GM23248 (cell line): ENCODE data around the gene CORO2B. TPM values are rescaled to one million over a fixed set of nuclear protein-coding genes. Genes with fewer than 3 reads are reported as not detected.

Experiments
- DNase-seq: peaks from one replicate; pipeline ENCODE4 v3.0.0-alpha.2; 2015
- H2AFZ ChIP-seq: fragments of 200-600 bp; sonication (generic); 2 replicates; pipeline ENCODE4 v1.6.1; 2016; ENCODE audit warnings: antibody characterized with exemption
- H3F3A ChIP-seq: fragments of 200-600 bp; sonication (generic); 2 replicates; pipeline ENCODE4 v1.6.1; 2016; ENCODE audit warnings: mild to moderate bottlenecking, antibody characterized with exemption, mixed run types; ENCODE audit not compliant: insufficient read depth
- H3K27ac ChIP-seq: fragments of 200-600 bp; sonication (generic); 2 replicates; pipeline ENCODE4 v1.5.1; 2016; ENCODE audit warnings: mild to moderate bottlenecking
- H3K27me3 ChIP-seq: fragments of 200-600 bp; sonication (generic); replicated peaks from 2 replicates; pipeline ENCODE4 v1.6.1; 2016; ENCODE audit warnings: mild to moderate bottlenecking; ENCODE audit not compliant: insufficient read depth
- H3K36me3 ChIP-seq: fragments of 200-600 bp; sonication (generic); 2 replicates; pipeline ENCODE4 v1.6.1; 2016; ENCODE audit warnings: low read depth, mild to moderate bottlenecking
- H3K4me1 ChIP-seq: fragments of 200-600 bp; sonication (generic); 2 replicates; pipeline ENCODE4 v1.6.1; 2016; ENCODE audit warnings: mild to moderate bottlenecking; ENCODE audit not compliant: insufficient read depth
- H3K4me2 ChIP-seq: fragments of 200-600 bp; sonication (generic); one replicate; pipeline ENCODE4 v1.6.1; 2016; ENCODE audit warnings: mild to moderate bottlenecking; ENCODE audit not compliant: unreplicated experiment
- H3K4me3 ChIP-seq: fragments of 200-600 bp; sonication (generic); 2 replicates; pipeline ENCODE4 v1.5.1; 2016; ENCODE audit warnings: mild to moderate bottlenecking
- H3K79me2 ChIP-seq: fragments of 200-600 bp; sonication (generic); 2 replicates; pipeline ENCODE4 v1.6.1; 2016; ENCODE audit warnings: mild to moderate bottlenecking; ENCODE audit not compliant: insufficient read depth
- H3K9ac ChIP-seq: fragments of 200-600 bp; sonication (generic); 2 replicates; pipeline ENCODE4 v1.6.1; 2016; ENCODE audit warnings: mild to moderate bottlenecking
- H3K9me2 ChIP-seq: fragments of 200-600 bp; sonication (generic); 2 replicates; pipeline ENCODE4 v1.6.1; 2016; ENCODE audit warnings: mixed run types, mild to moderate bottlenecking, moderate library complexity; ENCODE audit not compliant: insufficient read depth
- H3K9me3 ChIP-seq: fragments of 200-600 bp; sonication (generic); one replicate; pipeline ENCODE4 v1.6.1; 2017; ENCODE audit warnings: low read depth
- H4K20me1 ChIP-seq: fragments of 200-600 bp; sonication (generic); 2 replicates; pipeline ENCODE4 v1.6.0; 2016; ENCODE audit not compliant: insufficient read depth
- EZH2 ChIP-seq: fragments of 200-600 bp; sonication (generic); IDR thresholded peaks from 2 replicates; pipeline ENCODE4 v1.6.1; 2018; ENCODE audit warnings: antibody characterized with exemption, mild to moderate bottlenecking; ENCODE audit not compliant: insufficient read depth, poor library complexity, severe bottlenecking
- EZH2phosphoT487 ChIP-seq: fragments of 200-600 bp; sonication (generic); IDR thresholded peaks from 2 replicates; pipeline ENCODE4 v1.6.1; 2018; ENCODE audit warnings: antibody characterized with exemption, moderate library complexity, mild to moderate bottlenecking, low read depth; ENCODE audit not compliant: insufficient read depth
- WGBS, 2 experiments: methylation state at CpG; one replicate each; pipeline ENCODE4 v1.1.6; 2015 to 2017; ENCODE audit warnings: low lambda C conversion rate in 2 of 2, low coverage in 1 of 2; ENCODE audit errors: missing lambda C conversion rate in 2 of 2; 5-methylcytosine and 5-hydroxymethylcytosine counted together
- in situ Hi-C: fragments of 300-500 bp; cut with MboI; formaldehyde crosslinking; loops from 2 replicates; pipeline ENCODE4 v1.15.0; 2020
- polyA plus RNA-seq: library from polyadenylated mRNA; unstranded; fragments of >200 nt; fragmentation: Nextera tagmentation; extraction: Ambion mirVana; gene quantifications from 2 replicates; pipeline ENCODE4 v1.2.1, GENCODE V29; 2016
- total RNA-seq: library from RNA; depleted of rRNA; stranded (reverse); fragments of >200 nt; shearing (Covaris generic); gene quantifications from 2 replicates; pipeline ENCODE4 v1.2.3, GENCODE V29; 2014

CORO2B gene
- total and polyA plus RNA-seq, 2 experiments from 2014 or later: 2.7 to 7.7 TPM

DNA sequence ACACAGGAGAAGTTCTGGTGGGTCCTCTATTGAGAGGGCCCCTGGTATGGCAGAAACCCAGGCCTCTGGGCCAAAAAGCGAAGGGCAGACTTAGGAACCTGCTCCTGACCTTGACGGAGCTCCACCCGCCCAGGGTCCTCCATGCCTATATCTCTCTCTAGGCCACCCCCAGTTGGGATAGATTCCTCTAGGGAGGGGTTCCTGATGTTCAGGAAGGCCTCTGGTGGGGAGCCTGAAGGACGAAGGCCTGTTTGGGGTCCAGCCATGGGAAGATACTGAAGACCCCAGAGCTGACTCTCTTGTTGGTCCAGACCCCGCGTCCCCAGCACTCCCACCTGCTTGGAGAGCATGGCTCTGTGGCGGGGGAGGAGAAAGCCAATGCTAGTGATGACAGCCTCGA, 104.2 kb downstream of the CORO2B start:
- 93 to 96% methylated on average over 8 of the region's 8 CpGs for WGBS, 2 experiments
- Histone ChIP-seq H2AFZ (no peak overlapping the region), H3K27ac (no peak overlapping the region), H3K4me2 (no peak overlapping the region), H3K79me2 (no peaks in the 10 kb centered on the region), H3K27me3 (no peaks in the 10 kb centered on the region), H3F3A (no peaks in the 10 kb centered on the region), H3K9ac (no peak overlapping the region), H3K36me3 (no peaks in the 10 kb centered on the region), H4K20me1 (no peaks in the 10 kb centered on the region), H3K9me2 (no peaks in the 10 kb centered on the region), H3K4me3 (no peak overlapping the region), H3K9me3 (no peaks in the 10 kb centered on the region), H3K4me1 (no peaks in the 10 kb centered on the region)
- in situ Hi-C loops: no loop called here
- DNase-seq: no peak
- no peak for TF ChIP-seq EZH2
- TF ChIP-seq EZH2phosphoT487: no peak

DNA sequence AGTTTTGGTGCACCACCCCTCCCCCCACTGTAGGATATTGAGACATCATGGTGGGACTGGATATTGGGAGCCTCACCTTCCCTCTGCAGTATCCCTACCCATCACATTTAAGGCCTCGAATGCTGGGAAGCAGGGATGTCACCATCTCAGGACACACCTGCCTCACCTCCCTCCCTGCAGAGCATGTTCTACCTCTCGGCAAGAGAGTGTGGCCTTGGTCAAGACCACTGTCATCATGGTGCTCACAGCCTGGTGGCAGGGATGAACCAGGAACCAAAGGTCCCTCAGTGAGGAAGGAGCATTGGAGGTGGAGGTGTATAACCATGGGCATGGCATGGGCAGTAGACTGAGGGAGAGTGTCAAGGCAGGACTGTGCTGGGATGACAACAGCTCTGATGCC, 104.8 kb downstream of the CORO2B start:
- Histone ChIP-seq H3K4me1 (no peaks in the 10 kb centered on the region), H3K9ac (no peak overlapping the region), H3K9me2 (no peaks in the 10 kb centered on the region), H3K9me3 (no peaks in the 10 kb centered on the region), H3K4me2 (no peak overlapping the region), H3K27me3 (no peaks in the 10 kb centered on the region), H3F3A (no peaks in the 10 kb centered on the region), H3K79me2 (no peaks in the 10 kb centered on the region), H3K4me3 (no peak overlapping the region), H3K27ac (no peak overlapping the region), H4K20me1 (no peaks in the 10 kb centered on the region), H2AFZ (no peak overlapping the region), H3K36me3 (no peaks in the 10 kb centered on the region)
- TF ChIP-seq EZH2 (no peak), EZH2phosphoT487 (no peak)
- no peak for DNase-seq
- in situ Hi-C loops: no loop called here
- 95 to 96% methylated on average over 2 of the region's 2 CpGs for WGBS, 2 experiments

DNA sequence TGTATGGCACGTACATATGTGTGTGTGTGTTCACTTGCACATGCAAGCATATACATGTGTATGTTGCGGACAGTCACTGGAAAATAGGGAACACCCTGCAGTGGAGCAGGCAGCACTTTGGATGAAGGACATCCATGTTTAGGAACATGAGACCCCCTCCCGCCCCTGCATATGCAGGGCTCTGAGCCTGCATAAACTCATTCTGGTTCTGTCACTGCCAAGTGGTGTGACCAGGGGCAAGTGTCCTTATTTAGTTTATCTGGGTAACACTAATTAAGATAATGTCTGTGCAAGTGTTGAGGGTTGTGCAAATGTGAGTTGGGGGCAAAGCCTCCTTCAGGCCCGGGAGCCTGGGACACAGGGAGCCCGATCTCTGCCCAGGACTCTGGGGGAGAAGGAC, 105.7 kb downstream of the CORO2B start:
- no peak overlapping the region for H2AFZ ChIP-seq
- WGBS, 2 experiments: 86 to 89% methylated on average over 5 of the region's 5 CpGs
- no peaks in the 10 kb centered on the region for H3F3A ChIP-seq
- no peaks in the 10 kb centered on the region for H3K9me3 ChIP-seq
- H3K9me2 ChIP-seq: no peaks in the 10 kb centered on the region
- no peak for DNase-seq
- H3K4me2 ChIP-seq: no peak overlapping the region
- H4K20me1 ChIP-seq: no peaks in the 10 kb centered on the region
- H3K36me3 ChIP-seq: no peaks in the 10 kb centered on the region
- no peak overlapping the region for H3K27ac ChIP-seq
- no peaks in the 10 kb centered on the region for H3K79me2 ChIP-seq
- no peak overlapping the region for H3K9ac ChIP-seq
- in situ Hi-C loops: no loop called here
- no peak for TF ChIP-seq EZH2
- no peak for TF ChIP-seq EZH2phosphoT487
- no peak overlapping the region for H3K4me3 ChIP-seq
- H3K27me3 ChIP-seq: no peaks in the 10 kb centered on the region
- no peaks in the 10 kb centered on the region for H3K4me1 ChIP-seq

DNA sequence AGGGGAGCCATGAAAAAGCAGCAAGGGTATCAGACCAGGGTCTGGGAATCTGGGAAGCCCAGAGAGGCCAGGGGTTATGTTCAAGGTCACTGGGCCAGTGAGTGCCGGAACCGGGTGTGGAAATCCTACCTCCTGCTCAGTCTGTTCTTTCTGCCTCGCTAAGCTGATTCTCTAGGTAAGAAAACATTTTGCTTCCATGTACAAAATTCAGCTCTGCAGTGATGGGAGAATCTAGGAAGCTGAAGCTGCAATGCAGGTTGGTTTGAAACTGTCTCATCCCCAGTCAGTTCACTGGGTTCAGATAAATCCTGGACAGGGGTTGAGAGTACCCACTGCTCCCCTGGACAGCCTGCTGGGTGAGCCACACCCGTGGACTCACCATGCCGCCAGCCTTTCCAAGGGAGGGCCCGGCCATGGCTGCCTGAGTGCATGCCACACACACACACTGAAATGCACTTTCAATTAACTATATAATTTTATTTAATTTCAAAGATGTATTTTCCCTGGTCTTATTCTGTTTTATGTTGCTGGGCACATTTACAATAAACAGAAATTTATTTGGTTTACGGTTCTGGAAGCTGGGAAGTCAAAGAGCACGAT, 108.4 kb downstream of the CORO2B start:
- no peaks in the 10 kb centered on the region for H3K27me3 ChIP-seq
- no peaks in the 10 kb centered on the region for H3K9me2 ChIP-seq
- H3F3A ChIP-seq: no peaks in the 10 kb centered on the region
- no peaks in the 10 kb centered on the region for H3K79me2 ChIP-seq
- DNase-seq: no peak
- no peaks in the 10 kb centered on the region for H3K9me3 ChIP-seq
- H3K4me3 ChIP-seq: no peak overlapping the region
- no peak overlapping the region for H3K9ac ChIP-seq
- H2AFZ ChIP-seq: no peak overlapping the region
- in situ Hi-C loops: no loop called here
- WGBS, 2 experiments: 65 to 74% methylated on average over 8 of the region's 8 CpGs
- H3K27ac ChIP-seq: no peak overlapping the region
- TF ChIP-seq EZH2: no peak
- no peak for TF ChIP-seq EZH2phosphoT487
- H3K4me2 ChIP-seq: no peak overlapping the region
- no peaks in the 10 kb centered on the region for H3K4me1 ChIP-seq
- no peaks in the 10 kb centered on the region for H3K36me3 ChIP-seq
- no peaks in the 10 kb centered on the region for H4K20me1 ChIP-seq

DNA sequence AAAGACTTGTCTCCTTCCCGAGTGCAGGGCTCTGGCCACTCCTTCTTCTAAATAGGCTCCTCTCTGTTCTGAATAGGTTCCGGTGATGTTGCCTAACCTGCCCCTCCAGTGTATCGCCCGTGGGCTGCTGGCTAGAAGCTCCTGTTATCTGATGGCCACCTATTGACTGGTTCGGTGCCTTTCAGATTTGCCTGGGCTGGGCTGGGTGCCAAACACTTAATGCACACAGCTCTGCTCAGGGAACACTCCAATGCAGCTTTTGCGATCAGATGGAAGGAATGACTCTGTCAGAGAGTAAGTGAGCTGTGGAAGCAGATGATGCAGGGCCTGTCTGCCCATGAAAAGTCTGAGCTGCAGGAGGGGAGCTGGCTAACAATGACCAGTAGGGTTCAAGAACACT, 112.9 kb downstream of the CORO2B start:
- Histone ChIP-seq H3K4me1 (0 out of 2 replicates have a peak, but pooled peaks cover 4% of the 10 kb centered on the region), H4K20me1 (no peaks in the 10 kb centered on the region), H3K9me2 (no peaks in the 10 kb centered on the region), H3K9ac (no peak overlapping the region), H3K4me2 (no peak overlapping the region), H3K27ac (no peak overlapping the region), H3K79me2 (no peaks in the 10 kb centered on the region), H3K9me3 (no peaks in the 10 kb centered on the region), H2AFZ (no peak overlapping the region), H3K27me3 (no peaks in the 10 kb centered on the region), H3K36me3 (no peaks in the 10 kb centered on the region), H3K4me3 (no peak overlapping the region), H3F3A (no peaks in the 10 kb centered on the region)
- TF ChIP-seq EZH2 (no peak), EZH2phosphoT487 (no peak)
- no peak for DNase-seq
- in situ Hi-C loops: no loop called here
- WGBS, 2 experiments: 87 to 93% methylated on average over 6 of the region's 6 CpGs
